Activated T-cell treated with anti-CD3 and anti-CD28 coated beads, Interleukin-2, amount 50 U/mL, for 4 hours (primary cell): ENCODE measurements around the gene SLC5A1. TPM values are rescaled to one million over a fixed set of nuclear protein-coding genes. Genes with fewer than 3 reads are reported as not detected.

Experiments used
- ATAC-seq, 2 donors: fragments of 200-7000 bp; cut with Tn5 transposase; one replicate each; pipeline ENCODE4 v1.10.0; 2021
- DNase-seq: peaks from one replicate; pipeline ENCODE4 v3.0.0-alpha.2; 2020
- H3K27me3 Mint-ChIP-seq: one replicate; pipeline ENCODE4 v1.8.0; 2021; ENCODE audit warnings: low read depth, mixed read lengths
- H3K36me3 Mint-ChIP-seq: one replicate; pipeline ENCODE4 v1.8.0; 2022; ENCODE audit warnings: mixed read lengths; ENCODE audit not compliant: insufficient read depth
- H3K4me1 Mint-ChIP-seq: one replicate; pipeline ENCODE4 v1.8.0; 2021; ENCODE audit warnings: low read depth, mixed read lengths
- H3K4me3 Mint-ChIP-seq: one replicate; pipeline ENCODE4 v1.8.0; 2021; ENCODE audit warnings: mild to moderate bottlenecking, moderate library complexity, mixed read lengths
- H3K9me3 Mint-ChIP-seq: one replicate; pipeline ENCODE4 v1.8.0; 2021; ENCODE audit warnings: mixed read lengths
- total RNA-seq, 3 donors: library from RNA; stranded (reverse); gene quantifications; one replicate each; pipeline ENCODE4 v1.2.1, GENCODE V29; 2021

Gene SLC5A1
- total RNA-seq, 3 donors from 2014 or later = not detected

- Mint-ChIP-seq H3K36me3 (no peaks in the 10 kb centered on the region), H3K4me3 (no peak overlapping the region), H3K9me3 (peaks cover 3% of the 10 kb centered on the region), H3K27me3 (peaks cover 29% of the 10 kb centered on the region), H3K4me1 (no peaks in the 10 kb centered on the region)
- ATAC-seq = no peak
- DNase-seq = no peak
Observed at GRCh38 chr22:32066820-32067219, 23.8 kb downstream of the SLC5A1 start.

GRCh38 chr22:32067613-32068012 lies 24.6 kb downstream of the SLC5A1 start:
- no peaks in the 10 kb centered on the region for H3K9me3 Mint-ChIP-seq
- DNase-seq (no peak), ATAC-seq (no peak)
- no peaks in the 10 kb centered on the region for H3K4me1 Mint-ChIP-seq
- no peaks in the 10 kb centered on the region for H3K36me3 Mint-ChIP-seq
- H3K27me3 Mint-ChIP-seq = peaks cover 30% of the 10 kb centered on the region
- H3K4me3 Mint-ChIP-seq = no peak overlapping the region

- ATAC-seq (no peak), DNase-seq (no peak)
- H3K9me3 Mint-ChIP-seq = no peaks in the 10 kb centered on the region
- H3K4me3 Mint-ChIP-seq = no peak overlapping the region
- no peaks in the 10 kb centered on the region for H3K36me3 Mint-ChIP-seq
- peaks cover 25% of the 10 kb centered on the region for H3K27me3 Mint-ChIP-seq
- no peaks in the 10 kb centered on the region for H3K4me1 Mint-ChIP-seq
Observed at GRCh38 chr22:32069579-32070372, 26.7 kb downstream of the SLC5A1 start.

- H3K36me3 Mint-ChIP-seq = no peaks in the 10 kb centered on the region
Observed at GRCh38 chr22:32073262-32073661, 30.2 kb downstream of the SLC5A1 start.

GRCh38 chr22:32073823-32074380 lies 30.8 kb downstream of the SLC5A1 start:
- no peaks in the 10 kb centered on the region for H3K9me3 Mint-ChIP-seq
- peaks cover 20% of the 10 kb centered on the region for H3K27me3 Mint-ChIP-seq
- ATAC-seq = no peak
- DNase-seq = no peak
- no peaks in the 10 kb centered on the region for H3K36me3 Mint-ChIP-seq
- no peaks in the 10 kb centered on the region for H3K4me1 Mint-ChIP-seq
- H3K4me3 Mint-ChIP-seq = no peak overlapping the region

More at GRCh38 chr22:32073262-32073661, 30.2 kb downstream of the SLC5A1 start:
- Mint-ChIP-seq H3K4me3 (no peak overlapping the region), H3K4me1 (no peaks in the 10 kb centered on the region), H3K9me3 (no peaks in the 10 kb centered on the region), H3K27me3 (peaks cover 20% of the 10 kb centered on the region)
- DNase-seq (no peak), ATAC-seq (no peak)

- Mint-ChIP-seq H3K36me3 (no peaks in the 10 kb centered on the region), H3K4me1 (no peaks in the 10 kb centered on the region), H3K4me3 (no peak overlapping the region), H3K9me3 (no peaks in the 10 kb centered on the region), H3K27me3 (peaks cover 23% of the 10 kb centered on the region)
- DNase-seq (no peak), ATAC-seq (no peak)
Observed at GRCh38 chr22:32075997-32076760, 33.1 kb downstream of the SLC5A1 start.

- peaks cover 20% of the 10 kb centered on the region for H3K27me3 Mint-ChIP-seq
- DNase-seq = no peak
- H3K9me3 Mint-ChIP-seq = no peaks in the 10 kb centered on the region
- ATAC-seq = no peak
- no peaks in the 10 kb centered on the region for H3K4me1 Mint-ChIP-seq
- H3K36me3 Mint-ChIP-seq = no peaks in the 10 kb centered on the region
- no peak overlapping the region for H3K4me3 Mint-ChIP-seq
Observed at GRCh38 chr22:32076761-32077084, 33.7 kb downstream of the SLC5A1 start.

GRCh38 chr22:32077151-32077550 lies 34.1 kb downstream of the SLC5A1 start:
- Mint-ChIP-seq H3K27me3 (peaks cover 16% of the 10 kb centered on the region), H3K4me1 (no peaks in the 10 kb centered on the region), H3K4me3 (no peak overlapping the region), H3K9me3 (no peaks in the 10 kb centered on the region), H3K36me3 (no peaks in the 10 kb centered on the region)
- DNase-seq (no peak), ATAC-seq (no peak)

GRCh38 chr22:32079130-32080089 lies 36.3 kb downstream of the SLC5A1 start:
- H3K36me3 Mint-ChIP-seq = no peaks in the 10 kb centered on the region
- ATAC-seq (no peak), DNase-seq (no peak)
- no peak overlapping the region for H3K4me3 Mint-ChIP-seq
- no peaks in the 10 kb centered on the region for H3K9me3 Mint-ChIP-seq
- H3K27me3 Mint-ChIP-seq = peaks cover 13% of the 10 kb centered on the region
- H3K4me1 Mint-ChIP-seq = no peaks in the 10 kb centered on the region

GRCh38 chr22:32080904-32081303 lies 37.8 kb downstream of the SLC5A1 start:
- Mint-ChIP-seq H3K27me3 (peaks cover 7% of the 10 kb centered on the region), H3K9me3 (no peaks in the 10 kb centered on the region), H3K36me3 (no peaks in the 10 kb centered on the region), H3K4me3 (no peak overlapping the region), H3K4me1 (no peaks in the 10 kb centered on the region)
- no peak for DNase-seq
- peak; percentile 51 to 61 for ATAC-seq

- Mint-ChIP-seq H3K4me3 (no peak overlapping the region), H3K4me1 (no peaks in the 10 kb centered on the region), H3K27me3 (peaks cover 11% of the 10 kb centered on the region), H3K9me3 (no peaks in the 10 kb centered on the region), H3K36me3 (no peaks in the 10 kb centered on the region)
- no peak for ATAC-seq
- no peak for DNase-seq
Observed at GRCh38 chr22:32082331-32082730, 39.3 kb downstream of the SLC5A1 start.

- H3K36me3 Mint-ChIP-seq = no peaks in the 10 kb centered on the region
- H3K9me3 Mint-ChIP-seq = no peaks in the 10 kb centered on the region
- no peaks in the 10 kb centered on the region for H3K4me1 Mint-ChIP-seq
- peaks cover 16% of the 10 kb centered on the region for H3K27me3 Mint-ChIP-seq
- no peak overlapping the region for H3K4me3 Mint-ChIP-seq
- no peak for ATAC-seq
- DNase-seq = no peak
Observed at GRCh38 chr22:32083000-32083399, 39.9 kb downstream of the SLC5A1 start.

GRCh38 chr22:32083814-32084213 lies 40.8 kb downstream of the SLC5A1 start:
- no peak overlapping the region for H3K4me3 Mint-ChIP-seq
- H3K4me1 Mint-ChIP-seq = no peaks in the 10 kb centered on the region
- H3K36me3 Mint-ChIP-seq = no peaks in the 10 kb centered on the region
- ATAC-seq = no peak
- peaks cover 19% of the 10 kb centered on the region for H3K27me3 Mint-ChIP-seq
- no peak for DNase-seq
- no peaks in the 10 kb centered on the region for H3K9me3 Mint-ChIP-seq

- H3K4me3 Mint-ChIP-seq = no peak overlapping the region
- ATAC-seq = no peak
- no peak for DNase-seq
- H3K4me1 Mint-ChIP-seq = no peaks in the 10 kb centered on the region
- no peaks in the 10 kb centered on the region for H3K9me3 Mint-ChIP-seq
- peaks cover 18% of the 10 kb centered on the region for H3K27me3 Mint-ChIP-seq
- no peaks in the 10 kb centered on the region for H3K36me3 Mint-ChIP-seq
Observed at GRCh38 chr22:32088084-32088483, 45.0 kb downstream of the SLC5A1 start.
